Colonic mucosa (tissue), 4 donors: ENCODE measurements around the gene F10. TPM values are rescaled to one million over a fixed set of nuclear protein-coding genes. Genes with fewer than 3 reads are reported as not detected.

ENCODE experiments used
- DNase-seq: peaks from one replicate; pipeline ENCODE4 v3.0.0-alpha.2; 2020
- H3K27ac ChIP-seq: fragments of 200-600 bp; one replicate; pipeline ENCODE4 v1.8.0; 2021
- H3K27me3 ChIP-seq: fragments of 200-600 bp; one replicate; pipeline ENCODE4 v1.8.0; 2021
- H3K36me3 ChIP-seq: fragments of 200-600 bp; one replicate; pipeline ENCODE4 v1.8.0; 2021
- H3K4me1 ChIP-seq: fragments of 200-600 bp; one replicate; pipeline ENCODE4 v1.8.0; 2021; ENCODE audit warnings: mild to moderate bottlenecking
- H3K4me3 ChIP-seq: fragments of 200-600 bp; one replicate; pipeline ENCODE4 v1.8.0; 2021
- H3K9ac ChIP-seq, 2 donors: one replicate each; pipeline ENCODE4 v1.7.0; 2013; ENCODE audit warnings: control low read depth in 2 of 2, low read depth in 2 of 2, low read length in 2 of 2
- H3K9me3 ChIP-seq: fragments of 200-600 bp; one replicate; pipeline ENCODE4 v1.8.0; 2021
- intact Hi-C: fragments of 100-400 bp; cut with DNase I; formaldehyde crosslinking; loops from one replicate; pipeline ENCODE4 v1.14.1; 2022
- total RNA-seq, 2 donors: library from RNA; stranded (reverse); fragmentation: NEBNext Ultra II Directional in 1 of 2; extraction: Animal tissue kit (Norgen Biotek cat#: 25700) in 1 of 2; gene quantifications; one replicate each; pipeline ENCODE4 v1.2.1, GENCODE V29; 2021
- TF ChIP-seq, protein P1 (sequence below): fragments of 200-600 bp; IDR thresholded peaks from one replicate; pipeline ENCODE4 v1.8.0; 2022; ENCODE audit warnings: antibody characterized with exemption, mild to moderate bottlenecking
- donor health status: healthy.
- donor health status: DM: no; HTN: no; CAD: no.
- donor health status: DM: no; HTN: no; CAD: no.

The F10 gene
- total RNA-seq, 2 donors from 2014 or later = 1.5 to 4.1 TPM

DNA sequence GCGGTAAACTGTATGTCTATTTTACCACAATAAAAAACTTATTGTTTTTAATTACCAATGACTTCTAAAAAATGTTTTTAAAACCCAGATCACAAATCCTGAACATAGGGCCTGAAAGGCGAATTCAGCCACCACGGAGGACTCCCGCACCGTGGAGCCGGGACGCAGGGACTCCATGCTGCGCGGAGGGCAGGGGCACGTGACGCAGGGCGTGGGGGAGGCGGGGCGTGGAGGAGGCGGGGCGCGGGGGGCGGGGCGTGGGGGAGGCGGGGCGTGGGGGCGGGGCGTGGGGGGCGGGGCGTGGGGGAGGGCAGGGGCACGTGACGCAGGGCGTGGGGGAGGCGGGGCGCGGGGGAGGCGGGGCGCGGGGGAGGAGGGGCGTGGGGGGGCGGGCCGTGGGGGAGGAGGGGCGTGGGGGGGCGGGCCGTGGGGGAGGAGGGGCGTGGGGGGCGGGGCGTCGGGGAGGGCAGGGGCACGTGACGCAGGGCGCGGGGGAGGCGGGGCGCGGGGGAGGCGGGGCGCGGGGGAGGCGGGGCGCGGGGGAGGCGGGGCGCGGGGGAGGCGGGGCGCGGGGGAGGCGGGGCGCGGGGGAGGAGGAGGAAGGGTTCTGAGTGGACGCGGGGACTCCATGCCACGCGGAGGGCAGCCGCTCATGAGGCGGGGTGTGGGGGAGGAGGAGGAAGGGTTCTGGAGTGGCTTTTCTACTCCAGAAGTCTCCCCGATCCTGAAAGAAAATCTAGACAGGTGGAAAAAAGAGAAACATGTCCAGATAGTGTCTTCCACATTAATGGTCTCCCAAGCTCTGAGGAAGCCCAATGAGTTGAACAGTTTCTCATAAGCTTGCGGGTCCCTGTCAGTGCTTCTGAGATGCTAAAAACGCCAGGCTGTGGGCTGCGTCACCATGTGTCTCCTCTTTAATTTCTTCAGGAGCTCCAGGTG lies 31.5 kb downstream of the F10 start:
- peak; percentile 88 for DNase-seq
- intact Hi-C loops = no loop called here
- peaks cover 5% of the 10 kb centered on the region for H3K4me1 ChIP-seq
- TF ChIP-seq, protein P1, sequence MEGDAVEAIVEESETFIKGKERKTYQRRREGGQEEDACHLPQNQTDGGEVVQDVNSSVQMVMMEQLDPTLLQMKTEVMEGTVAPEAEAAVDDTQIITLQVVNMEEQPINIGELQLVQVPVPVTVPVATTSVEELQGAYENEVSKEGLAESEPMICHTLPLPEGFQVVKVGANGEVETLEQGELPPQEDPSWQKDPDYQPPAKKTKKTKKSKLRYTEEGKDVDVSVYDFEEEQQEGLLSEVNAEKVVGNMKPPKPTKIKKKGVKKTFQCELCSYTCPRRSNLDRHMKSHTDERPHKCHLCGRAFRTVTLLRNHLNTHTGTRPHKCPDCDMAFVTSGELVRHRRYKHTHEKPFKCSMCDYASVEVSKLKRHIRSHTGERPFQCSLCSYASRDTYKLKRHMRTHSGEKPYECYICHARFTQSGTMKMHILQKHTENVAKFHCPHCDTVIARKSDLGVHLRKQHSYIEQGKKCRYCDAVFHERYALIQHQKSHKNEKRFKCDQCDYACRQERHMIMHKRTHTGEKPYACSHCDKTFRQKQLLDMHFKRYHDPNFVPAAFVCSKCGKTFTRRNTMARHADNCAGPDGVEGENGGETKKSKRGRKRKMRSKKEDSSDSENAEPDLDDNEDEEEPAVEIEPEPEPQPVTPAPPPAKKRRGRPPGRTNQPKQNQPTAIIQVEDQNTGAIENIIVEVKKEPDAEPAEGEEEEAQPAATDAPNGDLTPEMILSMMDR = no peak
- H3K9ac ChIP-seq = peak overlapping the region; percentile 54 to 65
- no peaks in the 10 kb centered on the region for H3K27me3 ChIP-seq
- no peaks in the 10 kb centered on the region for H3K36me3 ChIP-seq
- H3K9me3 ChIP-seq = no peaks in the 10 kb centered on the region
- H3K27ac ChIP-seq = no peak overlapping the region
- H3K4me3 ChIP-seq = peak overlapping the region; percentile 34

DNA sequence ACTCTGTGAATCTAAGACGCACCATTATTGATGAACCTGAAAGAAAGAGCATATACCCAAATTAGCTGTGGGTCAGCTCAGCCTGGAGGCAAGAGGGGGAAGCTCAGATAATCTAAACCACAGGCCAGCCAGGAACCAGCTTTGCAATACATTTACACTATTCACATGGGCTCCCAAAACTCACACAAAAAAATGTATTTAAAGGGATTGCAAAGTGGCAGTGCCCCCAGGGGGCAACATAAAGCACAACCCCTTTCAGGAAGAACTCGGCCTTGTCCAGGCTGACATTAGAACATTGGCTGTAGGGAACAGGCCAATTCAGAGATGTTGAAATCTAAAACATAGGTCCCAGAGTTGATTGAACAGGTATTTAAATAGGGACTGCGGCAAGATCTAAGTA lies 32.6 kb downstream of the F10 start:
- TF ChIP-seq, protein P1 = no peak
- no peak overlapping the region for H3K27ac ChIP-seq
- no peak overlapping the region for H3K4me3 ChIP-seq
- H3K27me3 ChIP-seq = no peaks in the 10 kb centered on the region
- no peaks in the 10 kb centered on the region for H3K9me3 ChIP-seq
- H3K9ac ChIP-seq = no peak overlapping the region
- DNase-seq = no peak
- intact Hi-C loops = loop anchor here (5.0 kb wide), 1 partner anchor 52 kb away; the partner anchor contains the start of genes CUL4A and PCID2
- H3K4me1 ChIP-seq = peaks cover 5% of the 10 kb centered on the region
- H3K36me3 ChIP-seq = no peaks in the 10 kb centered on the region

DNA sequence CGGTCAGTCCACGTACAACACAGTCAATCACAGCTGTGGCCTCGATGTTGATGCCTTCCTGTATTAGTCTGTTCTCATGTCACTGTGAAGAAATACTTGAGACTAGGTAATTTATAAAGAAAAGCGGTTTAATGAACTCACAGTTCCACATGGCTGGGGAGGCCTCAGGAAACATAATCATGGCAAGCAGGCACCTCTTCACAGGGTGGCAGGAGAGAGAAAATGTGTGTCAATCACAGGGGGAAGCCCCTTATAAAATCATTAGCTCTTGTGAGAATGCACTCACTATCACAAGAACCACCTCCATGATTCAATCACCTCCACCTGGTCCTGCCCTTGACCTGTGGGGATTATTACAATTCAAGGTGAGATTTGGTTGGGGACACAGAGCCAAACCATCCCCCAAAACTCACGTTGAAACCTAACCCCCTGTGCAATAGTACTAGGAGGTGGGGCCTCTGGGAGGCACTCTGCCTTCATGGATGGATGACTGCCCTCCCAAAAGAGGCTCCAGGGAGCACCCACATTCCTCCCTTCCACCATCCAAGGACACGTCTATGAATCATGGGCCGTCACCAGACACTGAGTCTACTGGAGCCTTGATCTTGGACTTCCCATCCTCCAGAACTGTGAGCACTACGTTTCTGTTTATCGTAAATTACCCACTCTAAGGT lies 33.5 kb downstream of the F10 start:
- Histone ChIP-seq H3K27ac (no peak overlapping the region), H3K9me3 (no peaks in the 10 kb centered on the region), H3K4me3 (no peak overlapping the region), H3K36me3 (no peaks in the 10 kb centered on the region), H3K27me3 (no peaks in the 10 kb centered on the region), H3K4me1 (peaks cover 5% of the 10 kb centered on the region), H3K9ac (no peak overlapping the region)
- no peak for DNase-seq
- intact Hi-C loops = loop anchor here (5.0 kb wide), 1 partner anchor 51 kb away; the partner anchor contains the start of genes CUL4A and PCID2
- TF ChIP-seq, protein P1 = no peak

DNA sequence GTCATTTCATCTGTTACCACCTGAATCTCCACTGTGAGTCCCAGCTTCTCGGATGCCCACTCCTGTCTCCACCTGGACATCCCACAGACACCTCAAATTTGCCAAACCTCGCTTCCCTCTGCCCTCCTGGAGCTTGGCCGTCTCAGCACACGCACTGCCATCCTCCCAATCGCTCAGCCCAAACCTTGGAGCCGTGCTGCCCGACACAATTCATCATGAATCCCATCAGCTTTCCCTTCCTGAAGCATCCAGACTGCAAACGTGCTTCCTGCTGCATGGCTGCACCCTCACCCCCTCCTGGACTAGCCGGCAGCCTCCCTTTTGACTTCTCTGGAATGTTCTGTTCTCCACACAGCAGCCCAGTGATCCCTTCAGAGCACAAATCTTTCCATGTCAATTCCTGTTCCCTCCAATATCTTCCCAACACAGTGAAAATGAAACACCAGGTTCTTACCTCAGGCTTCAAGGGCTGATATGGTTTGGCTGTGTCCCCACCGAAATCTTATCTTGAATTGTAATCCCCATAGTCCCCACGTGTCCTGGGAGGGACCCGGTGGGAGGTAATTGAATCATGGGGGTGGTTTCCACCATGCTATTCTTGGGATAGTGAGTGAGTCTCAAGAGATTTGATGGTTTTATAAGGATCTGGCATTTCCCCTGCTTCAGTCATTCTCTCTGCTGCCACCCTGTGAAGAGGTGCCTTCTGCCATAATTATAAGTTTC lies 34.8 kb downstream of the F10 start:
- Histone ChIP-seq H3K9ac (no peak overlapping the region), H3K4me3 (no peak overlapping the region)

More for the DNA sequence above, 34.8 kb downstream of the F10 start:
- H3K9me3 ChIP-seq = no peaks in the 10 kb centered on the region
- peaks cover 5% of the 10 kb centered on the region for H3K4me1 ChIP-seq
- intact Hi-C loops = loop anchor here (5.0 kb wide), 1 partner anchor 50 kb away; the partner anchor contains the start of genes CUL4A and PCID2
- no peaks in the 10 kb centered on the region for H3K27me3 ChIP-seq
- no peak overlapping the region for H3K27ac ChIP-seq
- TF ChIP-seq, protein P1 = no peak
- DNase-seq = no peak
- no peaks in the 10 kb centered on the region for H3K36me3 ChIP-seq
